Right atrium auricular region (tissue), 2 donors: ENCODE data around the gene CD101. TPM values are rescaled to one million over a fixed set of nuclear protein-coding genes. Genes with fewer than 3 reads are reported as not detected.

Source experiments
- DNase-seq: peaks from one replicate; pipeline ENCODE4 v3.0.0-alpha.2; 2019; ENCODE audit warnings: low spot score
- H3K27ac ChIP-seq, 2 donors: fragments of 200-600 bp; sonication (generic); 1 replicate in 1 of 2; 2 replicates in 1 of 2; pipeline ENCODE4 v1.5.1; 2016 to 2019
- H3K27me3 ChIP-seq, 2 donors: fragments of 200-600 bp; sonication (generic); one replicate each; pipeline versions ENCODE4 v1.5.1 to v1.6.0; 2017 to 2019
- H3K36me3 ChIP-seq: fragments of 200-600 bp; sonication (generic); one replicate; pipeline ENCODE4 v1.5.1; 2016
- H3K4me1 ChIP-seq, 2 donors: fragments of 200-600 bp; sonication (generic); one replicate each; pipeline versions ENCODE4 v1.5.1 to v1.6.0; 2017 to 2019
- H3K4me3 ChIP-seq, 2 donors: fragments of 200-600 bp; sonication (generic); 1 replicate in 1 of 2; 2 replicates in 1 of 2; pipeline ENCODE4 v1.5.1; 2017 to 2019; ENCODE audit warnings: mild to moderate bottlenecking in 1 of 2, moderate library complexity in 1 of 2
- H3K9me3 ChIP-seq, 2 donors: fragments of 200-600 bp; sonication (generic); one replicate each; pipeline ENCODE4 v1.5.1; 2019
- total RNA-seq, 2 donors: library from RNA; depleted of rRNA; stranded (reverse); fragments of >200 nt; gene quantifications; one replicate each; pipeline ENCODE4 v1.1.0, GENCODE V29; 2016
- TF ChIP-seq, protein P1 (sequence below), 2 donors: fragments of 200-600 bp; sonication (generic); IDR thresholded peaks; one replicate each; pipeline ENCODE4 v1.5.1; 2019; ENCODE audit warnings: antibody characterized with exemption in 2 of 2

Gene CD101
- total RNA-seq, 2 donors from 2014 or later, result 0.11 to 1.3 TPM

DNA sequence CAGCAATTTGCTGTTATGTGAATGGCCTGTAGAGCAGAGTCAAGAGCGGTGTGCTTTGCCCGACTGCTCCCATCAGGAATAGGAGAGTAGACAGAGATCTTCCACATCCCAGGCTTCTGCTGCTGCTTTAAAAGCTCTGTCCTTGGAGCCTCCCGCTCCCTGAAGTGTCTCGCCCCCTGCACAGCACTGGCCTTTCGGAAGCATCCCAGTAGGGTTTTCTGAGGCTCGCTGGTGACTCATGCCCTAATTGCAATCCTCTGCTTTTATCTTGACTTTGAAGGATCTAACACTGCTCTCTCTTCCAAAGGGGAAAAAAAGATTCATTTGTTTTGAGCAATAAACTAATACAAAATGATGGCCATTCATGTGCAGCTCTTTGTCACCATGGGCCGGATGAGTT, 13.3 kb upstream of the CD101 start:
- Histone ChIP-seq H3K9me3 (no peaks in the 10 kb centered on the region), H3K4me3 (no peak overlapping the region), H3K36me3 (peaks cover 11% of the 10 kb centered on the region), H3K27ac (peak overlapping the region; percentile 58 to 59), H3K4me1 (peaks cover 0 to 51% of the 10 kb centered on the region in 2 donors), H3K27me3 (no peaks in the 10 kb centered on the region)
- DNase-seq, result no peak
- TF ChIP-seq, protein P1, sequence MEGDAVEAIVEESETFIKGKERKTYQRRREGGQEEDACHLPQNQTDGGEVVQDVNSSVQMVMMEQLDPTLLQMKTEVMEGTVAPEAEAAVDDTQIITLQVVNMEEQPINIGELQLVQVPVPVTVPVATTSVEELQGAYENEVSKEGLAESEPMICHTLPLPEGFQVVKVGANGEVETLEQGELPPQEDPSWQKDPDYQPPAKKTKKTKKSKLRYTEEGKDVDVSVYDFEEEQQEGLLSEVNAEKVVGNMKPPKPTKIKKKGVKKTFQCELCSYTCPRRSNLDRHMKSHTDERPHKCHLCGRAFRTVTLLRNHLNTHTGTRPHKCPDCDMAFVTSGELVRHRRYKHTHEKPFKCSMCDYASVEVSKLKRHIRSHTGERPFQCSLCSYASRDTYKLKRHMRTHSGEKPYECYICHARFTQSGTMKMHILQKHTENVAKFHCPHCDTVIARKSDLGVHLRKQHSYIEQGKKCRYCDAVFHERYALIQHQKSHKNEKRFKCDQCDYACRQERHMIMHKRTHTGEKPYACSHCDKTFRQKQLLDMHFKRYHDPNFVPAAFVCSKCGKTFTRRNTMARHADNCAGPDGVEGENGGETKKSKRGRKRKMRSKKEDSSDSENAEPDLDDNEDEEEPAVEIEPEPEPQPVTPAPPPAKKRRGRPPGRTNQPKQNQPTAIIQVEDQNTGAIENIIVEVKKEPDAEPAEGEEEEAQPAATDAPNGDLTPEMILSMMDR (IDR thresholded peaks at IDR 0.05), result no peak

GRCh38 chr1:116988908-116989307, 12.7 kb upstream of the CD101 start:
- peak overlapping the region; percentile 58 to 59 for H3K27ac ChIP-seq

DNA sequence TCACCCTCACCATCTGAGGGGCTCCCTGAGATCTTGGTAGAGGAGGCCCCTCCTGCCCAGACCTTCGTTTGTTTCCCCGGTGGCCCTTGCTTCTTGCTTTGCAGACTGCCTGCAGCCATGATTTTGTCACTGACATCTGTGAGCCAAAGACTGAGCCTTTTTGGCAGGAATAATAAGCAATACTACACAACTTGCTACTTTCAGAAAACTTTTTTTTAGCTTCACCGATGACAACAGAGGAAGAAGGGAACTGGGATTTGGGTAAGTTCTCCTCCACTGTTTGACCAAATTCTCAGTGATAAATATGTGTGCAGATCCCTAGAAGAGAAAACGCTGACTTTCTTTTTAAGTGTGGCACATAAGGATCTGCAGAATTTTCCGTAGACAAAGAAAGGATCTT, 11.7 kb upstream of the CD101 start:
- DNase-seq, result no peak
- TF ChIP-seq, protein P1 (IDR thresholded peaks at IDR 0.05), result no peak
- Histone ChIP-seq H3K4me1 (peaks cover 0 to 38% of the 10 kb centered on the region in 2 donors), H3K36me3 (peaks cover 11% of the 10 kb centered on the region), H3K4me3 (no peak overlapping the region), H3K27ac (peak overlapping the region; percentile 29 to 68), H3K9me3 (no peaks in the 10 kb centered on the region), H3K27me3 (no peaks in the 10 kb centered on the region)

More at GRCh38 chr1:116988908-116989307, 12.7 kb upstream of the CD101 start:
- TF ChIP-seq, protein P1 (IDR thresholded peaks at IDR 0.05), result no peak
- H3K36me3 ChIP-seq, result peaks cover 11% of the 10 kb centered on the region
- peaks cover 0 to 47% of the 10 kb centered on the region in 2 donors for H3K4me1 ChIP-seq
- no peak for DNase-seq
- no peaks in the 10 kb centered on the region for H3K9me3 ChIP-seq
- no peak overlapping the region for H3K4me3 ChIP-seq
- no peaks in the 10 kb centered on the region for H3K27me3 ChIP-seq

DNA sequence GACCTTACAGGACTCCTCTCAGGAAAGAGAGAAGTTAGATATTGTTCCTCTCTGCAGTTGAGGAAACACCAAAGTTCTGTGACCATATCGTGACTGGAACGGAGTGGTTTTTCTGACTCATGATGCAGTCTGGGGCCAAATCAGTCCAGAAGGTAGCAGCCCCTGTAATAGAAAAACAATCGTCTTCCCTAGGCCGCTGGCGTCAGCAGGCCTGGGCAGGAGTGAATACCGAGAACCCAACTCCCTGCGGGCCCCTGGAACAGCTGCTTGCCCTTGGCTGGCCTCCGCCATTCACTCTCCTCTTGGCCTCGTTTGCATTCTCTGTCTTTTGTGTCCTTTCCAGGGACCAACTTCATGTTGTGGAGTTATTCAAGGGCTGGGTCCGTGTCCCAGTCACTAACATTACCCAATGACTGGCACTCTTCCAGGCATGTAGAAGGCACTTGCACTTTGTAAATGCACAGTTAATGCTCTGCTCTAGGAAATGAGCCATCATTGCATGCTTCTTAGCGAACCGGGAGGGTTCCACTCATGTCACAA, 10.9 kb upstream of the CD101 start:
- TF ChIP-seq, protein P1 (IDR thresholded peaks at IDR 0.05), result no peak
- H3K9me3 ChIP-seq, result no peaks in the 10 kb centered on the region
- H3K4me1 ChIP-seq, result peaks cover 0 to 34% of the 10 kb centered on the region in 2 donors
- DNase-seq, result peak; percentile 95
- H3K27ac ChIP-seq, result peak overlapping the region; percentile 29 to 68
- peaks cover 11% of the 10 kb centered on the region for H3K36me3 ChIP-seq
- no peaks in the 10 kb centered on the region for H3K27me3 ChIP-seq
- H3K4me3 ChIP-seq, result no peak overlapping the region

GRCh38 chr1:116991171-116991845, 10.3 kb upstream of the CD101 start:
- no peak for DNase-seq
- Histone ChIP-seq H3K9me3 (no peaks in the 10 kb centered on the region), H3K36me3 (peaks cover 11% of the 10 kb centered on the region), H3K4me3 (no peak overlapping the region), H3K4me1 (peaks cover 0 to 34% of the 10 kb centered on the region in 2 donors), H3K27me3 (no peaks in the 10 kb centered on the region), H3K27ac (peak overlapping the region; percentile 29 to 68)
- TF ChIP-seq, protein P1 (IDR thresholded peaks at IDR 0.05), result no peak
